ENCODE measurements around the gene JTB.

The JTB gene

GRCh38 chr1:153962088-153963029, 15.1 kb downstream of the JTB start:
- peak overlapping the region; percentile 90 for H3K9ac ChIP-seq (ENCODE audit: low read length)
- H3K4me1 ChIP-seq (ENCODE audit: control insufficient read depth, insufficient read depth, low read length) = peaks cover 14% of the 10 kb centered on the region

GRCh38 chr1:153961421-153961820, 16.1 kb downstream of the JTB start:
- H3K27me3 ChIP-seq (ENCODE audit: control insufficient read depth, insufficient read depth, low read length) = no peaks in the 10 kb centered on the region
- H3K27ac ChIP-seq (ENCODE audit: low read depth, low read length) = no peak overlapping the region
- H3K9ac ChIP-seq (ENCODE audit: low read length) = peak overlapping the region; percentile 90

More at GRCh38 chr1:153962088-153963029, 15.1 kb downstream of the JTB start:
- Histone ChIP-seq H3K4me3 (ENCODE audit: low read depth, low read length) (peak overlapping the region; percentile 89), H3K27me3 (ENCODE audit: control insufficient read depth, insufficient read depth, low read length) (no peaks in the 10 kb centered on the region), H3K27ac (ENCODE audit: low read depth, low read length) (peak overlapping the region; percentile 91), H3K36me3 (ENCODE audit: control insufficient read depth, insufficient read depth, low read length) (peaks cover 28% of the 10 kb centered on the region), H3K9me3 (ENCODE audit: control insufficient read depth, insufficient read depth, low read depth, low read length) (no peaks in the 10 kb centered on the region)

GRCh38 chr1:153960206-153960605, 17.3 kb downstream of the JTB start:
- no peak overlapping the region for H3K9ac ChIP-seq (ENCODE audit: low read length)
- H3K9me3 ChIP-seq (ENCODE audit: control insufficient read depth, insufficient read depth, low read depth, low read length) = no peaks in the 10 kb centered on the region
- no peaks in the 10 kb centered on the region for H3K27me3 ChIP-seq (ENCODE audit: control insufficient read depth, insufficient read depth, low read length)
- peaks cover 28% of the 10 kb centered on the region for H3K36me3 ChIP-seq (ENCODE audit: control insufficient read depth, insufficient read depth, low read length)
- no peak overlapping the region for H3K27ac ChIP-seq (ENCODE audit: low read depth, low read length)
- no peak overlapping the region for H3K4me3 ChIP-seq (ENCODE audit: low read depth, low read length)
- peaks cover 28% of the 10 kb centered on the region for H3K4me1 ChIP-seq (ENCODE audit: control insufficient read depth, insufficient read depth, low read length)

More at GRCh38 chr1:153961421-153961820, 16.1 kb downstream of the JTB start:
- peaks cover 23% of the 10 kb centered on the region for H3K4me1 ChIP-seq (ENCODE audit: control insufficient read depth, insufficient read depth, low read length)
- no peaks in the 10 kb centered on the region for H3K9me3 ChIP-seq (ENCODE audit: control insufficient read depth, insufficient read depth, low read depth, low read length)
- peaks cover 28% of the 10 kb centered on the region for H3K36me3 ChIP-seq (ENCODE audit: control insufficient read depth, insufficient read depth, low read length)
- H3K4me3 ChIP-seq (ENCODE audit: low read depth, low read length) = peak overlapping the region; percentile 89

GRCh38 chr1:153959454-153959853, 18.0 kb downstream of the JTB start:
- no peaks in the 10 kb centered on the region for H3K9me3 ChIP-seq (ENCODE audit: control insufficient read depth, insufficient read depth, low read depth, low read length)
- no peak overlapping the region; the same call in 1 of the 2 replicates for H3K27ac ChIP-seq (ENCODE audit: low read depth, low read length)
- H3K36me3 ChIP-seq (ENCODE audit: control insufficient read depth, insufficient read depth, low read length) = peaks cover 30% of the 10 kb centered on the region
- H3K27me3 ChIP-seq (ENCODE audit: control insufficient read depth, insufficient read depth, low read length) = no peaks in the 10 kb centered on the region
- no peak overlapping the region for H3K9ac ChIP-seq (ENCODE audit: low read length)
- H3K4me3 ChIP-seq (ENCODE audit: low read depth, low read length) = no peak overlapping the region
- H3K4me1 ChIP-seq (ENCODE audit: control insufficient read depth, insufficient read depth, low read length) = peaks cover 28% of the 10 kb centered on the region

- Histone ChIP-seq H3K4me3 (ENCODE audit: low read depth, low read length) (peak overlapping the region; percentile 25; the same call in 1 of the 2 replicates), H3K9ac (ENCODE audit: low read length) (peak overlapping the region; percentile 31), H3K4me1 (ENCODE audit: control insufficient read depth, insufficient read depth, low read length) (peaks cover 28% of the 10 kb centered on the region), H3K9me3 (ENCODE audit: control insufficient read depth, insufficient read depth, low read depth, low read length) (no peaks in the 10 kb centered on the region), H3K27me3 (ENCODE audit: control insufficient read depth, insufficient read depth, low read length) (no peaks in the 10 kb centered on the region), H3K36me3 (ENCODE audit: control insufficient read depth, insufficient read depth, low read length) (peaks cover 34% of the 10 kb centered on the region), H3K27ac (ENCODE audit: low read depth, low read length) (peak overlapping the region; percentile 26; the same call in 1 of the 2 replicates)
Measured at GRCh38 chr1:153958961-153959260, 18.6 kb downstream of the JTB start.

- Histone ChIP-seq H3K9me3 (ENCODE audit: control insufficient read depth, insufficient read depth, low read depth, low read length) (no peaks in the 10 kb centered on the region), H3K4me3 (ENCODE audit: low read depth, low read length) (peak within 1 kb of the TSS; percentile 74), H3K27ac (ENCODE audit: low read depth, low read length) (peak within 1 kb of the TSS; percentile 69), H3K9ac (ENCODE audit: low read length) (peak within 1 kb of the TSS; percentile 90), H3K36me3 (ENCODE audit: control insufficient read depth, insufficient read depth, low read length) (peaks cover 39% of the 10 kb centered on the region), H3K4me1 (ENCODE audit: control insufficient read depth, insufficient read depth, low read length) (peaks cover 28% of the 10 kb centered on the region), H3K27me3 (ENCODE audit: control insufficient read depth, insufficient read depth, low read length) (no peaks in the 10 kb centered on the region)
Measured at GRCh38 chr1:153958111-153958960, 19.1 kb downstream of the JTB start, which contains the start of gene CRTC2. TSS of gene CRTC2 (minus strand) at chr1:153958612. CDS start at chr1:153958497, 115 bp downstream.

- Histone ChIP-seq H3K9ac (ENCODE audit: low read length) (peak overlapping the region; percentile 90), H3K4me1 (ENCODE audit: control insufficient read depth, insufficient read depth, low read length) (peaks cover 28% of the 10 kb centered on the region), H3K4me3 (ENCODE audit: low read depth, low read length) (peak overlapping the region; percentile 74)
Measured at GRCh38 chr1:153957744-153958110, 19.7 kb downstream of the JTB start.

GRCh38 chr1:153956997-153957715, 20.3 kb downstream of the JTB start:
- Histone ChIP-seq H3K36me3 (ENCODE audit: control insufficient read depth, insufficient read depth, low read length) (peaks cover 48% of the 10 kb centered on the region), H3K27ac (ENCODE audit: low read depth, low read length) (peak overlapping the region; percentile 69; the same call in 1 of the 2 replicates), H3K4me1 (ENCODE audit: control insufficient read depth, insufficient read depth, low read length) (peaks cover 28% of the 10 kb centered on the region), H3K4me3 (ENCODE audit: low read depth, low read length) (peak overlapping the region; percentile 74), H3K27me3 (ENCODE audit: control insufficient read depth, insufficient read depth, low read length) (no peaks in the 10 kb centered on the region), H3K9me3 (ENCODE audit: control insufficient read depth, insufficient read depth, low read depth, low read length) (no peaks in the 10 kb centered on the region), H3K9ac (ENCODE audit: low read length) (peak overlapping the region; percentile 90)

More at GRCh38 chr1:153957744-153958110, 19.7 kb downstream of the JTB start:
- no peaks in the 10 kb centered on the region for H3K27me3 ChIP-seq (ENCODE audit: control insufficient read depth, insufficient read depth, low read length)
- H3K9me3 ChIP-seq (ENCODE audit: control insufficient read depth, insufficient read depth, low read depth, low read length) = no peaks in the 10 kb centered on the region
- peak overlapping the region; percentile 69; the same call in 1 of the 2 replicates for H3K27ac ChIP-seq (ENCODE audit: low read depth, low read length)
- H3K36me3 ChIP-seq (ENCODE audit: control insufficient read depth, insufficient read depth, low read length) = peaks cover 42% of the 10 kb centered on the region

- Histone ChIP-seq H3K9ac (ENCODE audit: low read length) (no peak overlapping the region), H3K4me1 (ENCODE audit: control insufficient read depth, insufficient read depth, low read length) (peaks cover 23% of the 10 kb centered on the region), H3K36me3 (ENCODE audit: control insufficient read depth, insufficient read depth, low read length) (peaks cover 49% of the 10 kb centered on the region)
Measured at GRCh38 chr1:153954826-153955225, 22.6 kb downstream of the JTB start.

GRCh38 chr1:153953859-153954365, 23.6 kb downstream of the JTB start:
- no peaks in the 10 kb centered on the region for H3K27me3 ChIP-seq (ENCODE audit: control insufficient read depth, insufficient read depth, low read length)
- no peaks in the 10 kb centered on the region for H3K9me3 ChIP-seq (ENCODE audit: control insufficient read depth, insufficient read depth, low read depth, low read length)
- H3K36me3 ChIP-seq (ENCODE audit: control insufficient read depth, insufficient read depth, low read length) = peaks cover 51% of the 10 kb centered on the region
- H3K4me3 ChIP-seq (ENCODE audit: low read depth, low read length) = no peak overlapping the region
- peaks cover 16% of the 10 kb centered on the region for H3K4me1 ChIP-seq (ENCODE audit: control insufficient read depth, insufficient read depth, low read length)
- H3K27ac ChIP-seq (ENCODE audit: low read depth, low read length) = no peak overlapping the region
- no peak overlapping the region for H3K9ac ChIP-seq (ENCODE audit: low read length)

More at GRCh38 chr1:153954826-153955225, 22.6 kb downstream of the JTB start:
- H3K9me3 ChIP-seq (ENCODE audit: control insufficient read depth, insufficient read depth, low read depth, low read length) = no peaks in the 10 kb centered on the region
- H3K4me3 ChIP-seq (ENCODE audit: low read depth, low read length) = no peak overlapping the region
- no peak overlapping the region for H3K27ac ChIP-seq (ENCODE audit: low read depth, low read length)
- H3K27me3 ChIP-seq (ENCODE audit: control insufficient read depth, insufficient read depth, low read length) = no peaks in the 10 kb centered on the region

All from HUES6 (cell line).